ENCODE data around the gene MROH7. TPM values are rescaled to one million over a fixed set of nuclear protein-coding genes. Genes with fewer than 3 reads are reported as not detected.

The MROH7 gene
- total and polyA plus RNA-seq, 2 donors from 2014 or later, result 3.8 to 5.4 TPM

DNA sequence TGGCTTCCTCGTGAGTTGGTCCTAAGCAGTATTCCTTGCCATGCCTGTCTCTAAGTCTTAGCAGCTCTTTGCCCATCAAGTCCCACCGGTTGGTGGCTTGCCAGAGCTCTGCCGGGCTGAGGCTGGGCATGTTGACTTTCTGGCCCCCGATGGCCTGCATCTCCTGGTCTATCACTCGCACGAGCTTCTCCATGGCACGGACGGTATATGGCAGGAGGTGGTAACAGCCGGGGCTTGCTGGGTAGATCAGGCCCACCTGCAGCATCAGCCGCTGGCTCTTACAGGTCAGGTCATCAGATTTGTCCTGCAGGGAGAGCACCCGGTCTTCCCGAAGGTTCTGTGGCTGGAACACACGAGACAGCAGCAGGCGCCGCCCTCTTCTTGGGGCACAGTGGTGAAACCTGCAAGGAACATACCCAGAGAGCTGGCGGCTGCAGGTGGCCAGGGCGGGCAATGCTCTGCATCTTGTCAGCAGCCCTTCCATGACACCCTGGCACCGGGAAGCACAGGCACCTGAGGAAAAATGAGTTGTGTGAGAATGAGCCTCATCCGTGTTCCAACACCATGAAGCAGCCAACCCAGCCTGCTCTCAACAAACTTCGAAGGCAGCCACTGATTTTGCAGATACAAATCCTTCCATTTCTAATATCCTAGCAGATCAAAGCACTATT is 117.2 kb downstream of the MROH7 start:
- no peaks in the 10 kb centered on the region for H3K9me3 ChIP-seq (ENCODE audit: control insufficient read depth in 2 of 3, insufficient read depth in 1 of 3, low read length in 3 of 3)
- no peak overlapping the region for H3K9ac ChIP-seq (ENCODE audit: low read length in 3 of 3)
- H3K4me3 ChIP-seq (ENCODE audit: low read length in 3 of 3), result no peak overlapping the region
- FAIRE-seq, result no peak
- intact Hi-C loops (cut with DNase I), result no loop called here
- no peaks in the 10 kb centered on the region for H3K27me3 ChIP-seq (ENCODE audit: control insufficient read depth, insufficient read depth, low read length)
- peaks cover 0 to 15% (median 8%) of the 10 kb centered on the region in 3 donors for H3K36me3 ChIP-seq (ENCODE audit: control insufficient read depth in 2 of 3, insufficient read depth in 3 of 3, low read length in 3 of 3)
- TF ChIP-seq, protein P1, sequence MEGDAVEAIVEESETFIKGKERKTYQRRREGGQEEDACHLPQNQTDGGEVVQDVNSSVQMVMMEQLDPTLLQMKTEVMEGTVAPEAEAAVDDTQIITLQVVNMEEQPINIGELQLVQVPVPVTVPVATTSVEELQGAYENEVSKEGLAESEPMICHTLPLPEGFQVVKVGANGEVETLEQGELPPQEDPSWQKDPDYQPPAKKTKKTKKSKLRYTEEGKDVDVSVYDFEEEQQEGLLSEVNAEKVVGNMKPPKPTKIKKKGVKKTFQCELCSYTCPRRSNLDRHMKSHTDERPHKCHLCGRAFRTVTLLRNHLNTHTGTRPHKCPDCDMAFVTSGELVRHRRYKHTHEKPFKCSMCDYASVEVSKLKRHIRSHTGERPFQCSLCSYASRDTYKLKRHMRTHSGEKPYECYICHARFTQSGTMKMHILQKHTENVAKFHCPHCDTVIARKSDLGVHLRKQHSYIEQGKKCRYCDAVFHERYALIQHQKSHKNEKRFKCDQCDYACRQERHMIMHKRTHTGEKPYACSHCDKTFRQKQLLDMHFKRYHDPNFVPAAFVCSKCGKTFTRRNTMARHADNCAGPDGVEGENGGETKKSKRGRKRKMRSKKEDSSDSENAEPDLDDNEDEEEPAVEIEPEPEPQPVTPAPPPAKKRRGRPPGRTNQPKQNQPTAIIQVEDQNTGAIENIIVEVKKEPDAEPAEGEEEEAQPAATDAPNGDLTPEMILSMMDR (IDR thresholded peaks at IDR 0.05; ENCODE audit: borderline replicate concordance, extremely low read depth, insufficient read depth), result no peak
- H3K27ac ChIP-seq (ENCODE audit: low read depth in 2 of 2, low read length in 2 of 2), result no peak overlapping the region
- peaks cover 0 to 12% (median 6%) of the 10 kb centered on the region in 3 donors for H3K4me1 ChIP-seq (ENCODE audit: control insufficient read depth in 2 of 3, insufficient read depth in 2 of 3, low read depth in 1 of 3, low read length in 3 of 3)
- DNase-seq, result no peak

Other genes starting within 250 kb of the MROH7 start
- gene SSBP3, start 235.4 kb upstream of the MROH7 start, total RNA-seq, result 49.6 TPM
- gene SSBP3, start 235.4 kb upstream of the MROH7 start, polyA plus RNA-seq (ENCODE audit: insufficient read depth, low read depth, low replicate concordance), result 33.3 TPM
- gene ACOT11, start 93.6 kb upstream of the MROH7 start, total RNA-seq, result 24.6 TPM
- 31.1 TPM for gene ACOT11, start 93.6 kb upstream of the MROH7 start, polyA plus RNA-seq (ENCODE audit: insufficient read depth, low read depth, low replicate concordance)
- not detected for gene FAM151A, start 18.3 kb upstream of the MROH7 start, total RNA-seq
- 237 TPM for gene FAM151A, start 18.3 kb upstream of the MROH7 start, polyA plus RNA-seq (ENCODE audit: insufficient read depth, low read depth, low replicate concordance)
- gene TTC4, start 74.1 kb downstream of the MROH7 start, total RNA-seq, result 18.0 TPM
- 21.5 TPM for gene TTC4, start 74.1 kb downstream of the MROH7 start, polyA plus RNA-seq (ENCODE audit: insufficient read depth, low read depth, low replicate concordance)
- 7.1 TPM for gene PARS2, start 122.7 kb downstream of the MROH7 start, total RNA-seq
- gene PARS2, start 122.7 kb downstream of the MROH7 start, polyA plus RNA-seq (ENCODE audit: insufficient read depth, low read depth, low replicate concordance), result 7.2 TPM
- 16.5 TPM for gene TTC22, start 159.5 kb downstream of the MROH7 start, total RNA-seq
- gene TTC22, start 159.5 kb downstream of the MROH7 start, polyA plus RNA-seq (ENCODE audit: insufficient read depth, low read depth, low replicate concordance), result 9.6 TPM
- gene DHCR24, start 245.4 kb downstream of the MROH7 start, total RNA-seq, result 91.7 TPM
- gene DHCR24, start 245.4 kb downstream of the MROH7 start, polyA plus RNA-seq (ENCODE audit: insufficient read depth, low read depth, low replicate concordance), result 33.7 TPM